ENCODE data around the gene SCRN2.
A peak's percentile ranks its signal among the peaks of the same experiment; 100 is the strongest.

Gene SCRN2

GRCh38 chr17:47840742-47841487 is at the start of gene SCRN2:
SCRN2 (minus strand) TSS chr17:47841273; CDS start chr17:47840843, 430 bp downstream.
- intact Hi-C loops (cut with DNase I): loop anchor here (2.0 kb wide), 1 partner anchor 50 kb away; no protein-coding TSS in a partner anchor

GRCh38 chr17:47889734-47890529 is 48.9 kb upstream of the SCRN2 start:
- DNase-seq: peak; percentile 79 to 96 (median 91)
- intact Hi-C loops (cut with DNase I): loop anchor here (2.0 kb wide), 1 partner anchor 49 kb away; the partner anchor contains the start of gene SCRN2

More at GRCh38 chr17:47840742-47841487, at the start of gene SCRN2:
- DNase-seq: peak; percentile 74 to 95 (median 89)

- DNase-seq: no peak
- intact Hi-C loops (cut with DNase I): no loop called here
Measured at GRCh38 chr17:47888293-47888692, 47.2 kb upstream of the SCRN2 start.

DNA sequence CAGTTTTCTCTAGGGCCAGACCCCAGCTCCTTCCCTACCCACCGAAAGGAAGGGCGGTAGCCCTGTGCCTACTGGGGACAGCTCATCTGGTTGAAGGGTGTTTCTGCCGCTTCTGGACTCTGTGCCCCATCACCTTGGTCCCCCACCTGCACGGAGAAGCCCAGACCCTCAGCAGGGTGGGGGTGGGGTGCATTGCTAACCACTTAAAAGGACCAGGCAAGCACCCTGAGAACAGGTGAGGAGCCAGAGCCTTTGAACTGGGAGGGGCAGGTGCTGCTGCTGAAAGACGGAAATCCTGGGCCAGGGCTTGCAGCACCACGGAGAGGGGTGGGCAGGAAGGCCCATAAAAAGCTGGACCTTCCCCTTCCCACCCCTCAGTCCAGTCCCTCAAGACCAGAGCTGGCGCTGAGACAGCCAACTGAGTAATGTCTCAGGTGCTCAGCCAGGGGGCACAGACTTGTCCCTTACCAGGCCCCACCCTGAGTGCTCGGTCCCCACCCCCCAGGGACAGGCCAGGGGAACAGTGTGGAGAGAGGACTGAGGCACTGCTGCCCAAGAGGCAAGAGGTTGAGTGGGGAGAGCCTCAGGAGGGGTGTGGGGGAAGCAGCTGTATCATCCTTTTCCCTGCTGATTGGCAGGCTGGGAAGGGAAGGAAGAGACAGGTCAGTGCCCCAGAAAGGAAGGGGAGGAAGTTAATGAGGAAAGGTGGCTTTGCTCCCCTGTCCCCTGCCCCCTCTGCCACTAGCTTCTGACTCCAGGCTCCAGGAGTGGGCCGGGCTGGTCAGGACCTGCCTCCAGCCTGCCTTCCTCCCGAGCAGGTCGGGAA is 44.0 kb upstream of the SCRN2 start:
- intact Hi-C loops (cut with DNase I): no loop called here
- no peak for DNase-seq

DNA sequence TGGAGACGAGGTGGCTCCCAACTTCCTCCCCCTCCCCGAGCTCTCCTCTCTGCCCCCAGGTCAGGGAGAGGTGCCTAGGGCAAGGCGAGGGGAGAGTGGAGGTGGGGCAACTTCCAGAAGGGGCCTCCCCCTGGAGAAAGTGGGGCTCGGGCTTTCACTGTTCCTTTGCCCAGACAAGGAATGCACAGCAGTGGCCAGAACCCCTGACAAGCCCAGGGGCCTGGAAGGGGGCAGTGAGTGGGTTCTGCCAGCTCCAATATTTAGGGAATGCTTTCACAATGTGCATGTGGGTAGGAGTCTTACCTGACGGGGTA is 43.3 kb upstream of the SCRN2 start:
- DNase-seq: no peak
- intact Hi-C loops (cut with DNase I): no loop called here

- intact Hi-C loops (cut with DNase I): no loop called here
- no peak for DNase-seq
Measured at GRCh38 chr17:47883589-47884426, 42.7 kb upstream of the SCRN2 start.

- no peak for DNase-seq
- intact Hi-C loops (cut with DNase I): no loop called here
Measured at GRCh38 chr17:47882695-47883588, 41.9 kb upstream of the SCRN2 start.

DNA sequence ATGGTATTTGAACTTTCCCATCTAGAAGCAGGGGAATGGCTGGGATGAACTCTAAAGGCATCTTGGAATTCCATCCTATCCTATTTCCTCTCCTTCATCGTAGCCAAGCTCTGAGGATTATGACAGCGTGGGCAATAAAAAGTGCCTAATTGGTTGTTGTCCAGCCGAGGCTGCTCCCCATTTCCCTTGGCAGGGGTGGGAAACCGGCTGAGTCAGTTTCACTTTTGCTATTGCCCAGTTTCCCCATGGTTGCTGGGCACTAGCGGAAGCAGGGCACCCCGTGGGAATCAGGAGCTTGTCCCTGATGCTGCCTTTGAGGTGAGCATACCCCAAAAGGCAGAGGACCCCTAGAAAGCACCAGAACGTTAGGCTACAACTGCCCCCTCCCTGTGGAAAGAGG is 41.2 kb upstream of the SCRN2 start:
- peak in 9 of 42 donors; percentile 2 to 51 (median 16) for DNase-seq
- intact Hi-C loops (cut with DNase I): no loop called here

- intact Hi-C loops (cut with DNase I): no loop called here
- no peak for DNase-seq
Measured at GRCh38 chr17:47879776-47880454, 38.8 kb upstream of the SCRN2 start.

DNA sequence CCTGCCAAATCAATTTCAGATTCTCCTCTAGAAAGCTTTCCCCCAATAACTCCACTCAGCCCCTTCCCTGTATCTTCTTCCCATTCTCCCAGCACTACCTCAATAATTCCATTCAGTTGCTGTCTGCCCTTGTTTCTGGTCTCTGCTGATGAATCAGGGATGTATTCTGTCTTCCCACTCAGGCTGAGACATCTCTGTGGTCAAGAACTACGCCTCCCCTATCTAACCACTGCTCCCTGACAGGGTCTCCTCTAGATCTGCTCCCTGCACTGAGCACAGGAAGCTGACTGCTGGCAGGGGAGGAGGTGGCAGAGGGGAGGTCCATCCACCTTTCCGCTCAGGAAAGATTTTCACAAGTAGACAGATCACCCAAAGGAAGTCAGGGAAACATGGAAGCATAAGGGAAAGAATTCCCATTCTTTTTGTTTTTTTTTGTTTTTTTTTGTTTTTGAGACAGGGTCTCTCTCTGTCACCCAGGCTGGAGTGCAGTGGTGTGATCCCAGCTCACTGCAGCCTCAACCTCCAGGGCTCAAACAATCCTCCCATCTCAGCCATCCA is 38.0 kb upstream of the SCRN2 start:
- intact Hi-C loops (cut with DNase I): no loop called here
- no peak for DNase-seq

GRCh38 chr17:47878203-47879027 is 37.3 kb upstream of the SCRN2 start:
- intact Hi-C loops (cut with DNase I): no loop called here
- no peak for DNase-seq

GRCh38 chr17:47877368-47878034 is 36.4 kb upstream of the SCRN2 start:
- DNase-seq: no peak
- intact Hi-C loops (cut with DNase I): no loop called here

DNA sequence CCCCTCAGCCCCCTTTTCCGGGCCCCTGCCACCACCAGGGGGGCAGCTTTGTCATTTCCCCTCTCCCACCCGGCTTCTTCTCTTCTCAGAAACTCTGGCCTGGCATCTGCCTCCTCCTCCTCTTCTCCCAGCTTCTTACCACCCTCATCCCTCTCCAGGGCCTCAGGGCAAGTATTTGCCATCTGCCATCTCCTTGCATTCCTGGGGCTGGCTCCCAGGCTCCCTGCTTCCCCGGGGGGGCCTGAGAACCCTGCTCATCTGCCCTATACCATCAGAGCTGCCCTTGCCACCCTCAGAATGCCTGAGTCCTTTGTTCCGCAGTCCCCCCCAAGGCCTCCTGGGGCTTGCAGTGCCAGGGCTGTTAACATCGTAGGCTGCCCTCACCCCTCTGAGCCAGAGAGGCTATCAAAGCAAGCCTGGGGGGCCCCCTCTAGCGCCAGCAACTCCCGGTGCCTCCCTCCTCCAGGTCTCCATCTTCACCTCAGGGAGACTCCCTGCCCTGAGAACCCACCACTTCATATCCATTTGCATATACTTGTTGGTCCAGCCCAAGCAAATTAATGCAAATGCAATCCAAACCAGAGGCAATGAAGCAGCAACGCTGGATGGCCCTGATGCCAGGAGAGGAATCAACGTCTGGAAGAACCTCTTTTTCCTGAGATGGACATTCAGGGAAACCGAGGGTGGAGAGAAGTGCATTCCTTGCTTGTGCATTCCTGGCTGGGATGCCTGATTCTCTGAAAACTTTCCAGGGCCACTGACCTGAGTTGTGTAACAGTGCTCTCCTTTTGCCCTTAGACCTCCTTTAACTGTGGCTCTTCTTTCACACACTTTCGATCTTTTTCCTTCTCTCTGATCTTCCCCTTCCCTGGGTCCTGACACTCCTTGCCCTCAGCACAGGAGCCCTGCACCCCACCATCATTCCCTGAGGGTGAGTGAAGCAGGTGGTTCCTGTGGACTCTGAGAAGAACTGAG is 34.2 kb upstream of the SCRN2 start:
- intact Hi-C loops (cut with DNase I): no loop called here
- DNase-seq: no peak
